Measurements from ENCODE around the gene ARMH3.

Gene ARMH3, protein sequence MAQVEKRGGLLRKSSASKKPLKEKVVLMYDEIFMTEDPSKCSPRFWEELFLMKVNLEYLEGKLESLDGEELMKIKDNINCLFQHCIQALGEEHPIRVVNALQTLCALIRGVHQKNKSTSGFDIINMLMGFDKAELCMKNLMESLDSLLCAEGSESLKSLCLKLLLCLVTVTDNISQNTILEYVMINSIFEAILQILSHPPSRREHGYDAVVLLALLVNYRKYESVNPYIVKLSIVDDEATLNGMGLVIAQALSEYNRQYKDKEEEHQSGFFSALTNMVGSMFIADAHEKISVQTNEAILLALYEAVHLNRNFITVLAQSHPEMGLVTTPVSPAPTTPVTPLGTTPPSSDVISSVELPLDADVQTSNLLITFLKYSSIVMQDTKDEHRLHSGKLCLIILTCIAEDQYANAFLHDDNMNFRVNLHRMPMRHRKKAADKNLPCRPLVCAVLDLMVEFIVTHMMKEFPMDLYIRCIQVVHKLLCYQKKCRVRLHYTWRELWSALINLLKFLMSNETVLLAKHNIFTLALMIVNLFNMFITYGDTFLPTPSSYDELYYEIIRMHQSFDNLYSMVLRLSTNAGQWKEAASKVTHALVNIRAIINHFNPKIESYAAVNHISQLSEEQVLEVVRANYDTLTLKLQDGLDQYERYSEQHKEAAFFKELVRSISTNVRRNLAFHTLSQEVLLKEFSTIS

GRCh38 chr10:102055647-102056419, at the start of gene ARMH3:
Gene ARMH3 (minus strand): TSS chr10:102056173. CDS start chr10:102040114, 16,059 bp downstream.
- peaks cover 21 to 47% of the 10 kb centered on the region in 2 donors for H3K4me1 Mint-ChIP-seq
- ATAC-seq (replicated peaks), result peak; percentile 97 to 98
- no peaks in the 10 kb centered on the region for H3K9me3 Mint-ChIP-seq

DNA sequence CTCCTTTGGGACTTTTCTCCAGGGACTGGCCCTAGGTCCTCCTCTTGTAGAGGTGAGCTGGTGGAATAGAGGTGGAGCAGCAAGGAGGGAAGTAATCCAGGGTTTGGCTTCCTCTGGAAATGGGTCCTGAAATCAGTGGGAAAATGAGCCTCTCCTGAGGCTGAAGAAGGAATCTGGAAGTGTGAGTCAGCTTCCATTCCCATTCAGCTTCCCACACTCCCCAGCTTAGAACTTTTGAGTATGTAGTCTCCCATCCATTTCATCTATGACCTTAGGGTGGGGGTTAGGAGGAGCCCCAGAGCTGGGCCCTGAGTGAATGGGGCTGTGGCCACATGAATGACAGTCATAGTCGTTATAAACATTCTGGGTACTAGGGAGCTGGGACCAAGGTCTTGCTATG, 46.4 kb upstream of the ARMH3 start:
- no peak overlapping the region for H3K4me3 Mint-ChIP-seq
- H3K4me1 Mint-ChIP-seq, result peaks cover 5 to 6% of the 10 kb centered on the region in 2 donors
- ATAC-seq (replicated peaks) (no peak), DNase-seq (no peak)
- H3K27me3 Mint-ChIP-seq, result no peaks in the 10 kb centered on the region
- no peak overlapping the region for H3K27ac Mint-ChIP-seq
- peaks cover 13 to 34% of the 10 kb centered on the region in 2 donors for H3K36me3 Mint-ChIP-seq
- H3K9me3 Mint-ChIP-seq, result no peaks in the 10 kb centered on the region

More at GRCh38 chr10:102055647-102056419, at the start of gene ARMH3:
- peaks cover 0 to 3% of the 10 kb centered on the region in 2 donors for H3K36me3 Mint-ChIP-seq
- peak within 1 kb of the TSS; percentile 98 for H3K27ac Mint-ChIP-seq
- peak; percentile 91 for DNase-seq
- no peaks in the 10 kb centered on the region for H3K27me3 Mint-ChIP-seq
- peak within 1 kb of the TSS; percentile 93 to 97 for H3K4me3 Mint-ChIP-seq

GRCh38 chr10:102101152-102101551, 45.2 kb upstream of the ARMH3 start:
- H3K27ac Mint-ChIP-seq, result no peak overlapping the region
- peaks cover 3 to 6% of the 10 kb centered on the region in 2 donors for H3K4me1 Mint-ChIP-seq
- H3K27me3 Mint-ChIP-seq, result no peaks in the 10 kb centered on the region
- no peak for DNase-seq
- peaks cover 9 to 27% of the 10 kb centered on the region in 2 donors for H3K36me3 Mint-ChIP-seq
- ATAC-seq (replicated peaks), result no peak
- no peaks in the 10 kb centered on the region for H3K9me3 Mint-ChIP-seq
- no peak overlapping the region for H3K4me3 Mint-ChIP-seq

GRCh38 chr10:102096449-102096848, 40.5 kb upstream of the ARMH3 start:
- Mint-ChIP-seq H3K36me3 (peaks cover 5 to 14% of the 10 kb centered on the region in 2 donors), H3K4me3 (no peak overlapping the region), H3K4me1 (no peaks in the 10 kb centered on the region), H3K27ac (no peak overlapping the region), H3K27me3 (no peaks in the 10 kb centered on the region), H3K9me3 (no peaks in the 10 kb centered on the region)
- ATAC-seq (replicated peaks) (no peak), DNase-seq (no peak)

GRCh38 chr10:102090772-102091171, 34.8 kb upstream of the ARMH3 start:
- no peaks in the 10 kb centered on the region for H3K4me1 Mint-ChIP-seq
- peaks cover 4 to 11% of the 10 kb centered on the region in 2 donors for H3K36me3 Mint-ChIP-seq
- H3K27me3 Mint-ChIP-seq, result no peaks in the 10 kb centered on the region
- no peaks in the 10 kb centered on the region for H3K9me3 Mint-ChIP-seq
- no peak overlapping the region for H3K4me3 Mint-ChIP-seq
- ATAC-seq (replicated peaks) (no peak), DNase-seq (no peak)
- no peak overlapping the region for H3K27ac Mint-ChIP-seq

DNA sequence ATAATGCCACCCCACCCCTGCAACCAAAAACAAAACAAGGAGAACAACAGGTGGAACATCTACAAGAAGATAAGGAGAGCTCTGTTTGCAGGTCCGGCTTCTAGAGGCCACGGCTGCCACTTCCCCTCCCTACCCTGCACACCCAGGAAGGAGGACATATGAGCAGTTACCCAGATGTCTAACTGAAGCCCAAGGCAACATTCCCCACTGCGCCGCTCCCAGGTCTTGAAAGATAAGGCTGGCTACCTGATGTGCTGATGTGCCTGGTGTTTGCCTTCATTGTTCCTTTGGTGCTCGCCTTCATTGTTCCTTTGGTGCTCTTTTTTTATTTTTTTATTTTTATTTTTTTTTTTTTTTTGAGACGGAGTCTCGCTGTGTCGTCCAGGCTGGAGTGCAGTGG, 30.2 kb upstream of the ARMH3 start:
- no peak for ATAC-seq (replicated peaks)
- no peak for DNase-seq
- no peaks in the 10 kb centered on the region for H3K9me3 Mint-ChIP-seq
- no peak overlapping the region for H3K4me3 Mint-ChIP-seq
- no peaks in the 10 kb centered on the region for H3K4me1 Mint-ChIP-seq
- peaks cover 1 to 7% of the 10 kb centered on the region in 2 donors for H3K36me3 Mint-ChIP-seq
- H3K27me3 Mint-ChIP-seq, result no peaks in the 10 kb centered on the region
- no peak overlapping the region for H3K27ac Mint-ChIP-seq

DNA sequence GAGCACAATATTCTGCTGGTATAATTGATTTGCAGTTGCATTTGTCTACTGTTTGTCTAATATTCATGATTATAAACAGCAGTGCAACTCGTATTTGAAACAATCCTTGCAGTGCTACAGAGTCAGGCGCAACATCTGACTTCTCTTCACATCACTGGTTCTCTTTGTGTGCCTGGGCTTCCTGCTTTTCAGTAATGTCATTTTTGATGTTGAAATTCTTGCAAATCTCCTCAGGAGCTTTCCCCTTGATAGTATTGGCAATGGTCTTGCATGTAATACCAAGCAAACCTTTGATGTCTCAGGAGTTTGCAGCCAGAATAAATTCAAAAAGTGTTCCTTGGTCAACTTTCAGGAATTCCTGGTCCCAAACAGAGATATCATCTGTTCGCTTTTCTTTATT, 29.4 kb upstream of the ARMH3 start:
- Mint-ChIP-seq H3K36me3 (peaks cover 1 to 5% of the 10 kb centered on the region in 2 donors), H3K9me3 (no peaks in the 10 kb centered on the region), H3K4me1 (no peaks in the 10 kb centered on the region), H3K27ac (no peak overlapping the region), H3K4me3 (no peak overlapping the region), H3K27me3 (no peaks in the 10 kb centered on the region)
- ATAC-seq (replicated peaks) (no peak), DNase-seq (no peak)

GRCh38 chr10:102083541-102083940, 27.6 kb upstream of the ARMH3 start:
- Mint-ChIP-seq H3K27me3 (no peaks in the 10 kb centered on the region), H3K9me3 (no peaks in the 10 kb centered on the region), H3K36me3 (peaks cover 1 to 5% of the 10 kb centered on the region in 2 donors), H3K4me1 (no peaks in the 10 kb centered on the region), H3K27ac (no peak overlapping the region), H3K4me3 (no peak overlapping the region)
- ATAC-seq (replicated peaks) (no peak), DNase-seq (no peak)

DNA sequence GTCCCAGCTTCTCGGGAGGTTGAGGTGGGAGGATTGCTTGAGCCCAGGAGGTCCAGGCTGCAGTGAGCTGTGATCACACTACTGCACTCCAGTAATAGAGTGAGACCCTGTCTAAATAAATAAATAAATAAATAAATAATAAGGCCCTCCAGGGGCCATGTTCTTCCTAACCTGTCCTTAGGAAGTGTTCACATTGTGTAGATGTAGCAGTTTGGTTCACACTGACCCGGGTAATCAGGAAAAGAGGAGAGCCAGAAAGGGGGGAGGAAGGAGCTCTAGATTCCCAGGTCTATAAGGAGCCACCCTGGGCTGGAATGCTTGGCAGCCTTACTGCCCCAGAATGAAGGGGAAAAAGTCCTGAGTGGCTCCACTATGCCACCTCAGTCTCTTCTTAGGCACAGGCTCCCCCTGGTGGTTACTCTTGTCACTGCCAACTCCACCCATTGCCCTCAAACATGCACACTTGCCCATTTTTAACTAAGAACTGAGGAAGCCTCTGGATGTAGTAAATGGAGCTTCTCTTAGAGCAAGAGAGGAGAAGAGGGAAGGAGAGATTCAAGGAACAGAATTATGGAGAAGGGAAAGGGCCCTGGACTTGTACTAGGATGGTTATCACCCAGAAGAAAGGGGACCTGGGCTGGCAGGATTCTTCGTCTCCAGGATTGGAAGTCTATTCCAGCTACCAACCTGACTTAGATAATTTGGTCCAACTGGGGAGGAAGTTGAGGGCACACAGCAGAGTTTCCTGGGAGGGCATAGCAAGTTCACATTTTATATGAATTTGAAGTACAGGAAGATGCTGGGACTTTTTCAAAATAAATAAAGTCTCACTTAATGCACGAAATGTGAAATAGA, 16.9 kb upstream of the ARMH3 start:
- H3K27me3 Mint-ChIP-seq, result no peaks in the 10 kb centered on the region
- H3K27ac Mint-ChIP-seq, result no peak overlapping the region
- H3K9me3 Mint-ChIP-seq, result no peaks in the 10 kb centered on the region
- H3K36me3 Mint-ChIP-seq, result peaks cover 7 to 14% of the 10 kb centered on the region in 2 donors
- peaks cover 10 to 24% of the 10 kb centered on the region in 2 donors for H3K4me1 Mint-ChIP-seq
- ATAC-seq (replicated peaks) (peak; percentile 96 to 97), DNase-seq (peak; percentile 61)
- H3K4me3 Mint-ChIP-seq, result no peak overlapping the region

DNA sequence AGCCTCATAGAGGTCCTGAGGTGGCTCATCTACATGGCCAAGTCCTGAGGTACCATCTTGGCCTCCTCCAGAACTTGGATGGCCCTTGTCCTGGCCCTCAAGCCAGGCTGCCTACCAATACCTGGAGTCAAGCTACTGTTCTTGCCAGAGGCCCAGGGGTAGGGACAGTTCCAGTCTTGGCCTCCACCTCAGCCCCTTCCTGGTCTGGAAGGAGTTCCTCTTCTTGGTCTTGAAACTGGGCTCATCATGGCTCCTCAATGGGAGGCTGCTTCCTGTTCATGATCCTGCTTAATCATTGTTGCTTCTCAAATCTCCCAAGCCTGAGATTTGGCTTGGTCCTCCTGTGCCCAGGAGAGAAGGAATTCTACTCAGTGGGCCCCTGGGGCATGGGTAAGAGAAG, 13.1 kb upstream of the ARMH3 start:
- Mint-ChIP-seq H3K27ac (no peak overlapping the region), H3K27me3 (no peaks in the 10 kb centered on the region), H3K4me3 (no peak overlapping the region), H3K9me3 (no peaks in the 10 kb centered on the region), H3K36me3 (peaks cover 20 to 24% of the 10 kb centered on the region in 2 donors), H3K4me1 (peaks cover 23 to 52% of the 10 kb centered on the region in 2 donors)
- DNase-seq, result no peak
- no peak for ATAC-seq (replicated peaks)

DNA sequence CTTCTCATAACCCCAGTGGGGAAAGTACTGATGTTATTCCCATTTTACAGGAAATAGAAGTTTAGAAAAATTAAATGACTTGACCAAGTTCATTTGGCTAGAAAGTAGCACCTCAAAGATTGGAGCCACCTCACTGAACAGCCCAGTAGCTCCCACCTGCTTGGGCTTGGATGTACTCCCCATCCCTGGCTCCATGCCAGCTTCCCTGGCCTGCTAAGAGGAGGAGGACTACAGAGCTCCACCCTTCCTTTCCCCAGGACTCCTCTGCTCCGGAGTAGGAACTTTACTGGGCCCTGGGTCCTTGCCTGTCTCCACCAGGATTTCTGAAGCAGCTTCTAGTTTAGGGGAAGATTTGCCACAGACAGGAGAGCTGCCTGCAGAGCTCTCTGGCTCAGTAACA, 12.2 kb upstream of the ARMH3 start:
- no peak overlapping the region for H3K4me3 Mint-ChIP-seq
- no peak for ATAC-seq (replicated peaks)

DNA sequence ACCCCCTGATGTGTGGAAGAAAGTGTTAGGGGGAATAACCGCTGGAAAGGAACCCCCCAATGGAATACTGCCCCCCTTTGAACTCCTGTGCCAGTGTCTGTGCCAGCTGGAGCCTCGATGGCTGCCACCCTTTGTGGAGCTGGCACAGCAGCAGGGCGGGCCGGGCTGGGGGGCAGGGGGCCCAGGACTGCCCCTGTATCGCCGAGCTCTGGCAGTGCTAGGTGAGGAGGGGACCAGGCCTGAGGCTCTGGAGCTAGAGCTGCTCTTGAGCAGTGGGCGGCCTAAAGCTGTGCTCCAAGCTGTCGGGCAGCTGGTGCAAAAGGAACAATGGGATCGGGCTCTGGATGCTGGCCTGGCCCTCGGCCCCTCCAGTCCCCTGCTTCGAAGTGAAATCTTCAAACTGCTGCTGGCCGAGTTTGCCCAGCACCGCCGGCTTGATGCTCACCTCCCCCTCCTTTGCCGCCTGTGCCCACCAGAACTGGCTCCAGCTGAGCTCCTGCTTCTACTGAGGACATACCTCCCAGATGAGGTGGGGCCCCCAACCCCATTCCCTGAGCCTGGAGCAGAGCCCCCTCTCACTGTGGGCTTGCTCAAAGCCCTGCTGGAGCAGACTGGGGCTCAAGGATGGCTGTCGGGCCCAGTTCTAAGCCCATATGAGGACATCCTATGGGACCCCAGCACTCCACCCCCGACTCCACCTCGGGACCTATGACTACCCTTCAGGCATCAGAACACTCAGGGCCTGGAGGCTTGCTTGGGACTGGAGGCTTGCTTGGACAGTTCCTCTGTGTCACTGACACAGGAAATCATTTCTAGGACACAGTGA, 11.3 kb upstream of the ARMH3 start:
- Mint-ChIP-seq H3K36me3 (peaks cover 20 to 24% of the 10 kb centered on the region in 2 donors), H3K27ac (no peak overlapping the region), H3K27me3 (no peaks in the 10 kb centered on the region), H3K4me1 (peaks cover 22 to 55% of the 10 kb centered on the region in 2 donors), H3K4me3 (peak overlapping the region; percentile 36 to 62), H3K9me3 (no peaks in the 10 kb centered on the region)
- no peak for ATAC-seq (replicated peaks)
- no peak for DNase-seq

More for the DNA sequence above, 12.2 kb upstream of the ARMH3 start:
- Mint-ChIP-seq H3K4me1 (peaks cover 25 to 56% of the 10 kb centered on the region in 2 donors), H3K36me3 (peaks cover 20 to 24% of the 10 kb centered on the region in 2 donors), H3K9me3 (no peaks in the 10 kb centered on the region), H3K27ac (no peak overlapping the region), H3K27me3 (no peaks in the 10 kb centered on the region)
- DNase-seq, result no peak
